Activated CD4-positive, alpha-beta T cell treated with anti-CD3 and anti-CD28 coated beads, Interleukin-2, amount 50 U/mL, for 24 hours (primary cell): ENCODE results near the gene NUBP1.

Source experiments
- DNase-seq, 2 donors: peaks; one replicate each; pipeline ENCODE4 v3.0.0-alpha.2; 2020; ENCODE audit warnings: low read depth in 1 of 2, low spot score in 1 of 2

NUBP1 gene

GRCh38 chr16:10799736-10800135 is 56.1 kb downstream of the NUBP1 start:
- DNase-seq: no peak

GRCh38 chr16:10805334-10805733 is 61.7 kb downstream of the NUBP1 start:
- no peak for DNase-seq

GRCh38 chr16:10806698-10807097 is 63.1 kb downstream of the NUBP1 start:
- DNase-seq: no peak

GRCh38 chr16:10808218-10808617 is 64.6 kb downstream of the NUBP1 start:
- DNase-seq: no peak

GRCh38 chr16:10808850-10809249 is 65.2 kb downstream of the NUBP1 start:
- no peak for DNase-seq

GRCh38 chr16:10809706-10810105 is 66.1 kb downstream of the NUBP1 start:
- no peak for DNase-seq

GRCh38 chr16:10812312-10813098 is 68.9 kb downstream of the NUBP1 start:
- DNase-seq: no peak

GRCh38 chr16:10813099-10813455 is 69.4 kb downstream of the NUBP1 start:
- no peak for DNase-seq

- no peak for DNase-seq
These were observed 73.9 kb downstream of the NUBP1 start for GRCh38 chr16:10817514-10817913.

GRCh38 chr16:10817963-10818941 is 74.6 kb downstream of the NUBP1 start, which contains the start of gene TVP23A:
Gene TVP23A (minus strand): TSS chr16:10818794. CDS start chr16:10818493, 301 bp downstream.
- DNase-seq: no peak
